Cardiac muscle cell (in vitro differentiated cells and primary cell): ENCODE data around the gene CRABP2. TPM values are rescaled to one million over a fixed set of nuclear protein-coding genes. Genes with fewer than 3 reads are reported as not detected.
A peak's percentile ranks its signal among the peaks of the same experiment; 100 is the strongest.

Experiments
- DNase-seq, 2 donors: peaks; one replicate each; pipeline versions ENCODE4 v3.0.0 to v3.0.0-alpha.2; 2010 to 2017; ENCODE audit warnings: low read depth in 1 of 2, low spot score in 1 of 2
- H3K27ac ChIP-seq: fragments of 200-600 bp; sonication (generic); 2 replicates; pipeline ENCODE4 v1.5.1; 2016
- H3K27me3 ChIP-seq: fragments of 200-600 bp; sonication (generic); 2 replicates; pipeline ENCODE4 v1.6.0; 2016; ENCODE audit warnings: control low read depth
- H3K36me3 ChIP-seq: fragments of 200-600 bp; sonication (generic); 2 replicates; pipeline ENCODE4 v1.5.1; 2016; ENCODE audit warnings: control low read depth
- H3K4me1 ChIP-seq: fragments of 200-600 bp; sonication (generic); 2 replicates; pipeline ENCODE4 v1.8.1; 2017; ENCODE audit warnings: low read depth, mild to moderate bottlenecking, mixed run types
- H3K4me3 ChIP-seq: fragments of 200-600 bp; sonication (generic); 2 replicates; pipeline ENCODE4 v1.5.1; 2016; ENCODE audit warnings: mild to moderate bottlenecking
- H3K9me3 ChIP-seq: fragments of 200-600 bp; sonication (generic); 2 replicates; pipeline ENCODE4 v1.5.1; 2017; ENCODE audit warnings: low read depth, mild to moderate bottlenecking, control low read depth
- CTCF ChIP-seq: IDR thresholded peaks from 2 replicates; pipeline ENCODE4 v1.5.1; 2012; ENCODE audit warnings: low read depth, mild to moderate bottlenecking, low read length
- polyA plus RNA-seq: library from polyadenylated mRNA; unstranded; fragments of >200 nt; fragmentation: Nextera tagmentation; extraction: Ambion mirVana; gene quantifications from 2 replicates; pipeline ENCODE4 v1.2.1, GENCODE V29; 2016
- total RNA-seq: library from RNA; depleted of rRNA; stranded (reverse); fragments of >200 nt; gene quantifications from 2 replicates; pipeline ENCODE4 v1.2.3, GENCODE V29; 2016

Gene CRABP2
- total and polyA plus RNA-seq, 2 experiments from 2014 or later, result 556 to 1,249 TPM

GRCh38 chr1:156666862-156667609 is 38.3 kb downstream of the CRABP2 start:
- H3K9me3 ChIP-seq, result no peaks in the 10 kb centered on the region
- DNase-seq, result no peak
- H3K4me1 ChIP-seq, result peaks cover 91% of the 10 kb centered on the region
- no peak for TF ChIP-seq CTCF
- H3K4me3 ChIP-seq, result no peak overlapping the region
- H3K27me3 ChIP-seq, result no peaks in the 10 kb centered on the region
- H3K27ac ChIP-seq, result peak overlapping the region; percentile 100
- peaks cover 4% of the 10 kb centered on the region for H3K36me3 ChIP-seq

GRCh38 chr1:156665539-156665938 is 39.8 kb downstream of the CRABP2 start:
- Histone ChIP-seq H3K4me3 (no peak overlapping the region), H3K27me3 (no peaks in the 10 kb centered on the region), H3K36me3 (no peaks in the 10 kb centered on the region), H3K9me3 (no peaks in the 10 kb centered on the region), H3K27ac (peak overlapping the region; percentile 100), H3K4me1 (peaks cover 96% of the 10 kb centered on the region)
- no peak for DNase-seq
- no peak for TF ChIP-seq CTCF

GRCh38 chr1:156664767-156665411 is 40.5 kb downstream of the CRABP2 start:
- peaks cover 93% of the 10 kb centered on the region for H3K4me1 ChIP-seq
- peak overlapping the region; percentile 100 for H3K27ac ChIP-seq
- peak in 1 of 2 donors; percentile 92 for DNase-seq

GRCh38 chr1:156664046-156664766 is 41.2 kb downstream of the CRABP2 start:
- DNase-seq, result peak in 1 of 2 donors; percentile 76
- Histone ChIP-seq H3K27me3 (no peaks in the 10 kb centered on the region), H3K9me3 (no peaks in the 10 kb centered on the region), H3K27ac (peak overlapping the region; percentile 100), H3K4me3 (peak overlapping the region; percentile 0), H3K4me1 (peaks cover 86% of the 10 kb centered on the region), H3K36me3 (no peaks in the 10 kb centered on the region)
- no peak for TF ChIP-seq CTCF

More at GRCh38 chr1:156664767-156665411, 40.5 kb downstream of the CRABP2 start:
- H3K4me3 ChIP-seq, result peak overlapping the region; percentile 0
- H3K9me3 ChIP-seq, result no peaks in the 10 kb centered on the region
- H3K36me3 ChIP-seq, result no peaks in the 10 kb centered on the region
- no peaks in the 10 kb centered on the region for H3K27me3 ChIP-seq
- no peak for TF ChIP-seq CTCF

GRCh38 chr1:156663178-156663577 is 42.2 kb downstream of the CRABP2 start:
- Histone ChIP-seq H3K27me3 (peaks cover 2% of the 10 kb centered on the region), H3K36me3 (no peaks in the 10 kb centered on the region), H3K4me1 (peaks cover 76% of the 10 kb centered on the region), H3K4me3 (no peak overlapping the region), H3K27ac (peak overlapping the region; percentile 100), H3K9me3 (no peaks in the 10 kb centered on the region)
- no peak for TF ChIP-seq CTCF
- DNase-seq, result peak in 1 of 2 donors; percentile 61
